PC-3 (cell line): ENCODE data around the gene ABHD15.

Experiments
- CTCF ChIP-seq: fragments of 300-600 bp; sonication (generic); conservative IDR thresholded peaks from 2 replicates; pipeline ENCODE4 v1.5.1; 2017; ENCODE audit warnings: antibody characterized with exemption, low read depth, mild to moderate bottlenecking, low read length
- EZH2 ChIP-seq: fragments of 300-600 bp; sonication (generic); IDR thresholded peaks from one replicate; pipeline ENCODE4 v1.6.1; 2017; ENCODE audit warnings: antibody characterized with exemption, mild to moderate bottlenecking, low read length; ENCODE audit not compliant: unreplicated experiment

DNA sequence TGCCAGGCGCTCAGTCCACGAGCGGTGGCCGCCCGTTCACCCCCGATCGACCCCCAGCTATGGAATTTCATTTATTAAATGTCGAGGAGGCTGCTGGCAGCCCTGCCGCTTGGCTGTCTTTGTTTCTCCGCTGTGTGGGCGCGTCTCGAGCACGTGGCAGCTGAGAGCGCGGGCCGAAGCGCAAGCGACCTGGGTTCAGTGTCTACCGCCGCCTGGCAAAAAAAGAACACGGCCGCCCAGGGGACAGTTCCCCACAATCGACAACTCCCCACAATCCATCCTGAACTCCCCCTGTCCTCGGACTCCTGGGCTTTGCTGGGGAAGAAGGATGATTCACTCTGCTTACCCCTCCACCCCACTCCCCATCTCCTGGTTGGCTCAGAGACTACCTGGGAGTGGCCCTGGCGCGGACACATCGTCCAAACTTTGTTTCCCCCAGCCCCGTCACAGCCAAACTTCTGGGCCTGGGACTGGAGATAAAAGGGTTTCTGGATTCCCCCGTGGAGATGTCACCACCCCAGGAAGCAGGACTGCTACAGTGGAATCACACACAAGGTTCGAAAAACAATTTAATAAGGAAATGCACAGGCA lies 24.4 kb upstream of the ABHD15 start:
- TF ChIP-seq CTCF (no peak), EZH2 (no peak)
